H1 (cell line): ENCODE results near the gene SYTL5. TPM values are rescaled to one million over a fixed set of nuclear protein-coding genes. Genes with fewer than 3 reads are reported as not detected.

Experiments
- ASH2L ChIP-seq: fragments of 200-600, 300-600 bp; sonication (generic); IDR thresholded peaks from one replicate; pipeline ENCODE4 v1.7.1; 2017; ENCODE audit warnings: low read length
- CHD7 ChIP-seq: fragments of 300-600 bp; sonication (generic); IDR thresholded peaks from 2 replicates; pipeline ENCODE4 v1.7.1; 2012; ENCODE audit warnings: low read length, moderate library complexity, mild to moderate bottlenecking, inconsistent platforms; ENCODE audit not compliant: insufficient replicate concordance
- JUN ChIP-seq: IDR thresholded peaks from 2 replicates; pipeline ENCODE4 v1.6.1; 2011; ENCODE audit warnings: low read depth, mild to moderate bottlenecking, improper control_type of control experiment, low read length
- MAFK ChIP-seq: IDR thresholded peaks from 2 replicates; pipeline ENCODE4 v1.6.1; 2012; ENCODE audit warnings: low read depth, mild to moderate bottlenecking, improper control_type of control experiment, low read length
- MAX ChIP-seq: IDR thresholded peaks from 2 replicates; pipeline ENCODE4 v1.6.1; 2012; ENCODE audit warnings: inconsistent platforms
- RFX5 ChIP-seq: IDR thresholded peaks from 2 replicates; pipeline ENCODE4 v1.6.1; 2011; ENCODE audit warnings: low read depth, low read length, improper control_type of control experiment, borderline replicate concordance
- SIRT6 ChIP-seq: IDR thresholded peaks from one replicate; pipeline ENCODE4 v1.7.1; 2012; ENCODE audit warnings: low read length, inconsistent platforms
- SP1 ChIP-seq: IDR thresholded peaks from 2 replicates; pipeline ENCODE4 v1.6.1; 2011; ENCODE audit warnings: low read depth, low read length
- SP2 ChIP-seq: IDR thresholded peaks from 2 replicates; pipeline ENCODE4 v1.6.1; 2012; ENCODE audit warnings: mild to moderate bottlenecking, low read length, inconsistent platforms
- SP4 ChIP-seq: IDR thresholded peaks from 2 replicates; pipeline ENCODE4 v1.6.1; 2012; ENCODE audit warnings: low read length, inconsistent platforms
- TBP ChIP-seq: IDR thresholded peaks from 2 replicates; pipeline ENCODE4 v1.6.1; 2011; ENCODE audit warnings: low read depth, low read length, improper control_type of control experiment
- polyA plus RNA-seq, 7 experiments: library from polyadenylated mRNA; depleted of rRNA in 3 of 7; stranded (reverse) in 5 of 7; unstranded in 2 of 7; fragments of >200 nt in 5 of 7; fragments of 200-250 nt in 2 of 7; gene quantifications; 1 replicate in 5 of 7; 2 replicates in 1 of 7; 4 replicates in 1 of 7; pipeline versions ENCODE4 v1.2.1 to v1.2.3, GENCODE V29; 2011 to 2013; ENCODE audit warnings: missing spikeins in 2 of 7, mixed read lengths in 2 of 7
- total RNA-seq: library from RNA; stranded (reverse); fragmentation: NEBNext Ultra II Directional; extraction: Animal tissue kit (Norgen Biotek cat#: 25700); gene quantifications from 2 replicates; pipeline ENCODE4 v1.2.1, GENCODE V29; 2021

The SYTL5 gene
- total and polyA plus RNA-seq, 2 of the 8 experiments (the other 6 are each of a cell fraction or from before 2014, with no cell fraction given): 0.15 to 0.52 TPM

- TF ChIP-seq CHD7 (no peak), TBP (no peak), SP2 (no peak), JUN (no peak), SP4 (no peak), SIRT6 (no peak), MAX (no peak), ASH2L (no peak), SP1 (no peak), RFX5 (no peak), MAFK (no peak)
Measured at GRCh38 chrX:37989304-37989703, 17.0 kb upstream of the SYTL5 start (continued).
